Right forelimb (tissue), 1 donor: ENCODE data around the gene DCBLD2.

Source experiments
- DNase-seq: peaks from one replicate; pipeline ENCODE4 v3.0.0-alpha.2; 2018

Gene DCBLD2

GRCh38 chr3:98788651-98789050, 112.8 kb downstream of the DCBLD2 start:
- DNase-seq: no peak

GRCh38 chr3:98787181-98787580, 114.3 kb downstream of the DCBLD2 start:
- DNase-seq: no peak

GRCh38 chr3:98786364-98787006, 115.0 kb downstream of the DCBLD2 start:
- DNase-seq: no peak

GRCh38 chr3:98784666-98785600, 116.6 kb downstream of the DCBLD2 start:
- no peak for DNase-seq

- no peak for DNase-seq
Observed at GRCh38 chr3:98784042-98784441, 117.5 kb downstream of the DCBLD2 start.

- no peak for DNase-seq
Observed at GRCh38 chr3:98782824-98783500, 118.5 kb downstream of the DCBLD2 start.

GRCh38 chr3:98780343-98780742, 121.2 kb downstream of the DCBLD2 start:
- DNase-seq: no peak

GRCh38 chr3:98779541-98780335, 121.8 kb downstream of the DCBLD2 start:
- no peak for DNase-seq

- no peak for DNase-seq
Observed at GRCh38 chr3:98778852-98779413, 122.6 kb downstream of the DCBLD2 start.

GRCh38 chr3:98778383-98778782, 123.1 kb downstream of the DCBLD2 start:
- no peak for DNase-seq

- no peak for DNase-seq
Observed at GRCh38 chr3:98777801-98778220, 123.7 kb downstream of the DCBLD2 start.

- DNase-seq: no peak
Observed at GRCh38 chr3:98777286-98777685, 124.2 kb downstream of the DCBLD2 start.

- no peak for DNase-seq
Observed at GRCh38 chr3:98776140-98776493, 125.4 kb downstream of the DCBLD2 start.

- DNase-seq: no peak
Observed at GRCh38 chr3:98775459-98776139, 125.9 kb downstream of the DCBLD2 start.

- no peak for DNase-seq
Observed at GRCh38 chr3:98772022-98772421, 129.5 kb downstream of the DCBLD2 start.

GRCh38 chr3:98770261-98771039, 131.0 kb downstream of the DCBLD2 start:
- DNase-seq: no peak

- no peak for DNase-seq
Observed at GRCh38 chr3:98769448-98769847, 132.0 kb downstream of the DCBLD2 start.

- no peak for DNase-seq
Observed at GRCh38 chr3:98768961-98769360, 132.5 kb downstream of the DCBLD2 start.

- DNase-seq: no peak
Observed at GRCh38 chr3:98766924-98767323, 134.6 kb downstream of the DCBLD2 start.

- DNase-seq: no peak
Observed at GRCh38 chr3:98765721-98766120, 135.8 kb downstream of the DCBLD2 start.

- DNase-seq: no peak
Observed at GRCh38 chr3:98764472-98764884, 137.0 kb downstream of the DCBLD2 start.
